ENCODE results near the gene BCL11B.

The BCL11B gene

GRCh38 chr14:99159341-99160340 is 112.4 kb downstream of the BCL11B start:
- no peak for DNase-seq (ENCODE audit: low read depth, low spot score)

- DNase-seq (ENCODE audit: low read depth, low spot score), result no peak
Measured at GRCh38 chr14:99158646-99159165, 113.3 kb downstream of the BCL11B start.

- DNase-seq (ENCODE audit: low read depth, low spot score), result peak; percentile 19
Measured at GRCh38 chr14:99158150-99158549, 113.8 kb downstream of the BCL11B start.

GRCh38 chr14:99157676-99158075 is 114.3 kb downstream of the BCL11B start:
- DNase-seq (ENCODE audit: low read depth, low spot score), result no peak

GRCh38 chr14:99157246-99157645 is 114.8 kb downstream of the BCL11B start:
- no peak for DNase-seq (ENCODE audit: low read depth, low spot score)

GRCh38 chr14:99156814-99157213 is 115.2 kb downstream of the BCL11B start:
- DNase-seq (ENCODE audit: low read depth, low spot score), result no peak

GRCh38 chr14:99156090-99156425 is 115.9 kb downstream of the BCL11B start:
- no peak for DNase-seq (ENCODE audit: low read depth, low spot score)

- no peak for DNase-seq (ENCODE audit: low read depth, low spot score)
Measured at GRCh38 chr14:99155173-99156089, 116.6 kb downstream of the BCL11B start.

GRCh38 chr14:99150236-99150635 is 121.8 kb downstream of the BCL11B start:
- no peak for DNase-seq (ENCODE audit: low read depth, low spot score)

- no peak for DNase-seq (ENCODE audit: low read depth, low spot score)
Measured at GRCh38 chr14:99148861-99149610, 123.0 kb downstream of the BCL11B start.

GRCh38 chr14:99148131-99148530 is 123.9 kb downstream of the BCL11B start:
- no peak for DNase-seq (ENCODE audit: low read depth, low spot score)

GRCh38 chr14:99147366-99147740 is 124.6 kb downstream of the BCL11B start:
- DNase-seq (ENCODE audit: low read depth, low spot score), result no peak

- DNase-seq (ENCODE audit: low read depth, low spot score), result no peak
Measured at GRCh38 chr14:99146616-99147365, 125.2 kb downstream of the BCL11B start.

GRCh38 chr14:99145307-99145706 is 126.7 kb downstream of the BCL11B start:
- no peak for DNase-seq (ENCODE audit: low read depth, low spot score)

GRCh38 chr14:99143793-99144192 is 128.2 kb downstream of the BCL11B start:
- DNase-seq (ENCODE audit: low read depth, low spot score), result no peak

- no peak for DNase-seq (ENCODE audit: low read depth, low spot score)
Measured at GRCh38 chr14:99143126-99143525, 128.9 kb downstream of the BCL11B start.

- DNase-seq (ENCODE audit: low read depth, low spot score), result no peak
Measured at GRCh38 chr14:99141236-99141635, 130.8 kb downstream of the BCL11B start.

GRCh38 chr14:99138999-99139865 is 132.8 kb downstream of the BCL11B start:
- DNase-seq (ENCODE audit: low read depth, low spot score), result no peak

- DNase-seq (ENCODE audit: low read depth, low spot score), result no peak
Measured at GRCh38 chr14:99137913-99138571, 134.0 kb downstream of the BCL11B start.

All from astrocyte of the hippocampus (primary cell).